Endothelial cell of umbilical vein (primary cell): Measurements from ENCODE around the gene KCNS1.

Experiments used
- CTCF ChIP-seq, 2 donors: IDR thresholded peaks; 1 replicate in 1 of 2; 2 replicates in 1 of 2; pipeline ENCODE4 v1.5.1; 2011; ENCODE audit warnings: low read length in 2 of 2, mild to moderate bottlenecking in 2 of 2, moderate library complexity in 2 of 2, control low read depth in 1 of 2, inconsistent platforms in 1 of 2, low read depth in 1 of 2; ENCODE audit not compliant: insufficient read depth in 1 of 2; ENCODE audit errors: extremely low read depth in 1 of 2
- EZH2 ChIP-seq: IDR thresholded peaks from 2 replicates; pipeline ENCODE4 v1.6.1; 2012; ENCODE audit warnings: borderline replicate concordance, low read depth, mild to moderate bottlenecking, moderate library complexity, low read length, inconsistent platforms; ENCODE audit not compliant: severe bottlenecking
- POLR2AphosphoS5 ChIP-seq: IDR thresholded peaks from 2 replicates; pipeline ENCODE4 v1.6.1; 2012; ENCODE audit warnings: low read depth, mild to moderate bottlenecking, control low read depth, low read length, moderate library complexity; ENCODE audit not compliant: insufficient read depth

- no peak for TF ChIP-seq CTCF (IDR thresholded peaks at IDR 0.05; ENCODE audit: extremely low read depth in 1 of 2, insufficient read depth in 1 of 2, low read depth in 1 of 2, low read length in 2 of 2)
- no peak for TF ChIP-seq EZH2
- TF ChIP-seq POLR2AphosphoS5 = no peak
Observed at GRCh38 chr20:45064812-45065211, 36.1 kb downstream of the KCNS1 start.
